MM.1S (cell line): ENCODE data around the gene HTRA2.

ENCODE experiments used
- DNase-seq: peaks from one replicate; pipeline ENCODE4 v3.0.0-alpha.2; 2015
- H2AFZ ChIP-seq: fragments of 300-600 bp; sonication (generic); 2 replicates; pipeline ENCODE4 v1.6.0; 2016; ENCODE audit warnings: antibody characterized with exemption, low read length
- H3F3A ChIP-seq: fragments of 300-600 bp; sonication (generic); 2 replicates; pipeline ENCODE4 v1.6.1; 2016; ENCODE audit warnings: mild to moderate bottlenecking, antibody characterized with exemption, low read length, moderate library complexity, mixed read lengths; ENCODE audit not compliant: insufficient read depth
- H3K27ac ChIP-seq: fragments of 300-600 bp; sonication (generic); 2 replicates; pipeline ENCODE4 v1.5.1; 2016; ENCODE audit warnings: mild to moderate bottlenecking, low read length
- H3K27me3 ChIP-seq: fragments of 300-600 bp; sonication (generic); replicated peaks from 2 replicates; pipeline ENCODE4 v1.6.0; 2016; ENCODE audit warnings: low read length; ENCODE audit not compliant: insufficient read depth
- H3K36me3 ChIP-seq: fragments of 300-600 bp; sonication (generic); replicated peaks from 2 replicates; pipeline ENCODE4 v1.6.1; 2016; ENCODE audit warnings: mild to moderate bottlenecking, low read length, mixed read lengths; ENCODE audit not compliant: insufficient read depth
- H3K4me1 ChIP-seq: fragments of 300-600 bp; sonication (generic); 2 replicates; pipeline ENCODE4 v1.6.1; 2016; ENCODE audit warnings: low read length, mixed read lengths
- H3K4me2 ChIP-seq: fragments of 300-600 bp; sonication (generic); 2 replicates; pipeline ENCODE4 v1.6.0; 2016; ENCODE audit warnings: low read depth, low read length
- H3K4me3 ChIP-seq: fragments of 300-600 bp; sonication (generic); 2 replicates; pipeline ENCODE4 v1.5.1; 2016; ENCODE audit warnings: low read length, mixed read lengths
- H3K79me2 ChIP-seq: fragments of 300-600 bp; sonication (generic); 2 replicates; pipeline ENCODE4 v1.6.1; 2016; ENCODE audit warnings: mixed run types, low read length, mixed read lengths
- H3K9ac ChIP-seq: fragments of 300-600 bp; sonication (generic); 2 replicates; pipeline ENCODE4 v1.6.1; 2016; ENCODE audit warnings: low read length, mixed read lengths
- H3K9me2 ChIP-seq: fragments of 300-600 bp; sonication (generic); replicated peaks from 2 replicates; pipeline ENCODE4 v1.6.1; 2016; ENCODE audit warnings: mild to moderate bottlenecking, low read length, mixed read lengths; ENCODE audit not compliant: insufficient read depth
- H3K9me3 ChIP-seq: fragments of 300-600 bp; sonication (generic); replicated peaks from 2 replicates; pipeline ENCODE4 v1.6.1; 2016; ENCODE audit warnings: mild to moderate bottlenecking, low read length, mixed read lengths; ENCODE audit not compliant: insufficient read depth
- H4K20me1 ChIP-seq: fragments of 300-600 bp; sonication (generic); 2 replicates; pipeline ENCODE4 v1.6.1; 2016; ENCODE audit warnings: mild to moderate bottlenecking, low read length, moderate library complexity, mixed read lengths; ENCODE audit not compliant: insufficient read depth
- EZH2 ChIP-seq: fragments of 300-600 bp; sonication (generic); optimal IDR thresholded peaks from 2 replicates; pipeline ENCODE3; 2017; ENCODE audit warnings: low read depth, mild to moderate bottlenecking, antibody characterized with exemption, low read length, mixed read lengths
- EZH2phosphoT487 ChIP-seq: fragments of 300-600 bp; sonication (generic); IDR thresholded peaks from 2 replicates; pipeline ENCODE4 v1.6.1; 2018; ENCODE audit warnings: antibody characterized with exemption, low read length
- TF ChIP-seq, protein P1 (sequence below): fragments of 300-600 bp; sonication (generic); IDR thresholded peaks from 2 replicates; pipeline ENCODE4 v1.5.1; 2016; ENCODE audit warnings: antibody characterized with exemption, low read length, mixed read lengths

The HTRA2 gene

GRCh38 chr2:74489906-74490305, 39.8 kb upstream of the HTRA2 start:
- no peak for DNase-seq
- no peaks in the 10 kb centered on the region for H3K36me3 ChIP-seq

GRCh38 chr2:74491648-74492544, 37.8 kb upstream of the HTRA2 start:
- Histone ChIP-seq H3K79me2 (no peaks in the 10 kb centered on the region), H3F3A (no peaks in the 10 kb centered on the region), H2AFZ (no peak overlapping the region), H3K4me2 (no peak overlapping the region), H3K36me3 (no peaks in the 10 kb centered on the region), H3K4me1 (no peaks in the 10 kb centered on the region), H3K27ac (no peak overlapping the region), H3K9me3 (no peaks in the 10 kb centered on the region), H3K9ac (no peak overlapping the region), H3K27me3 (no peaks in the 10 kb centered on the region), H3K4me3 (no peak overlapping the region), H4K20me1 (no peaks in the 10 kb centered on the region), H3K9me2 (no peaks in the 10 kb centered on the region)
- DNase-seq = no peak
- TF ChIP-seq EZH2phosphoT487 (no peak), EZH2 (no peak)
- TF ChIP-seq, protein P1, sequence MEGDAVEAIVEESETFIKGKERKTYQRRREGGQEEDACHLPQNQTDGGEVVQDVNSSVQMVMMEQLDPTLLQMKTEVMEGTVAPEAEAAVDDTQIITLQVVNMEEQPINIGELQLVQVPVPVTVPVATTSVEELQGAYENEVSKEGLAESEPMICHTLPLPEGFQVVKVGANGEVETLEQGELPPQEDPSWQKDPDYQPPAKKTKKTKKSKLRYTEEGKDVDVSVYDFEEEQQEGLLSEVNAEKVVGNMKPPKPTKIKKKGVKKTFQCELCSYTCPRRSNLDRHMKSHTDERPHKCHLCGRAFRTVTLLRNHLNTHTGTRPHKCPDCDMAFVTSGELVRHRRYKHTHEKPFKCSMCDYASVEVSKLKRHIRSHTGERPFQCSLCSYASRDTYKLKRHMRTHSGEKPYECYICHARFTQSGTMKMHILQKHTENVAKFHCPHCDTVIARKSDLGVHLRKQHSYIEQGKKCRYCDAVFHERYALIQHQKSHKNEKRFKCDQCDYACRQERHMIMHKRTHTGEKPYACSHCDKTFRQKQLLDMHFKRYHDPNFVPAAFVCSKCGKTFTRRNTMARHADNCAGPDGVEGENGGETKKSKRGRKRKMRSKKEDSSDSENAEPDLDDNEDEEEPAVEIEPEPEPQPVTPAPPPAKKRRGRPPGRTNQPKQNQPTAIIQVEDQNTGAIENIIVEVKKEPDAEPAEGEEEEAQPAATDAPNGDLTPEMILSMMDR = no peak

More at GRCh38 chr2:74489906-74490305, 39.8 kb upstream of the HTRA2 start:
- H2AFZ ChIP-seq = no peak overlapping the region
- H3K9me3 ChIP-seq = no peaks in the 10 kb centered on the region
- no peaks in the 10 kb centered on the region for H3K4me1 ChIP-seq
- H3K27me3 ChIP-seq = no peaks in the 10 kb centered on the region
- no peak overlapping the region for H3K27ac ChIP-seq
- H3K4me2 ChIP-seq = no peak overlapping the region
- H4K20me1 ChIP-seq = no peaks in the 10 kb centered on the region
- H3K79me2 ChIP-seq = peaks cover 2% of the 10 kb centered on the region; the same call in 1 of the 2 replicates
- H3K4me3 ChIP-seq = no peak overlapping the region
- H3K9me2 ChIP-seq = no peaks in the 10 kb centered on the region
- H3K9ac ChIP-seq = no peak overlapping the region
- H3F3A ChIP-seq = no peaks in the 10 kb centered on the region
- no peak for TF ChIP-seq EZH2phosphoT487
- TF ChIP-seq EZH2 = no peak
- TF ChIP-seq, protein P1 = no peak

DNA sequence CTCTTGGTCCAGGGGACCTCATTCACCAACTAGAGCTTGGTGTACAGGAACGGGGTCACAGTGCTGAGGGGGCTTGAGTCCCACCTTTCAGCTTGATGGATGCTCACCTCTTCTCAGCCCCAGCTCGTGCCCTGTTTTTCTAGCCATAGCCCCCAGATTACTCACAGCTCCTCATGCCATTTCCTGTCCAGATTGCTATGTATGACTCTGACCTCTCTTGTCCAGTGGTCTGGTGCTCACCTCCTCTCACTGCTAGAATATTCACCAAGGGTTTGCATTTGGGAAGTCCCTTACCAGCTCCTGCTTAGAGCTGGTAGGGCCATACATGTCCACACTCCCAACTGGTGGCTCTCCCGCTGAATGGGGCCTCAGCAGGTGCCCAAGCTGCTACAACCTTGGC, 36.2 kb upstream of the HTRA2 start:
- Histone ChIP-seq H3K79me2 (no peaks in the 10 kb centered on the region), H3K27me3 (peaks cover 9% of the 10 kb centered on the region), H3K9ac (no peak overlapping the region), H3K9me2 (no peaks in the 10 kb centered on the region), H3K4me3 (no peak overlapping the region), H3K9me3 (no peaks in the 10 kb centered on the region), H3K4me1 (no peaks in the 10 kb centered on the region), H4K20me1 (no peaks in the 10 kb centered on the region), H3F3A (no peaks in the 10 kb centered on the region), H3K4me2 (no peak overlapping the region), H3K36me3 (no peaks in the 10 kb centered on the region), H2AFZ (no peak overlapping the region), H3K27ac (no peak overlapping the region)
- TF ChIP-seq, protein P1 = no peak
- no peak for TF ChIP-seq EZH2phosphoT487
- no peak for TF ChIP-seq EZH2
- DNase-seq = no peak
